Thyroid gland (tissue), 4 donors: Measurements from ENCODE around the gene EPHA1. TPM values are rescaled to one million over a fixed set of nuclear protein-coding genes. Genes with fewer than 3 reads are reported as not detected.

Experiments used
- DNase-seq, 2 donors: peaks; one replicate each; pipeline ENCODE4 v3.0.0-alpha.2; 2019
- H3K27ac ChIP-seq, 3 donors: fragments of 200-600 bp; sonication (generic); 1 replicate in 2 of 3; 2 replicates in 1 of 3; pipeline ENCODE4 v1.5.1; 2016 to 2019; ENCODE audit warnings: mild to moderate bottlenecking in 1 of 3, moderate library complexity in 1 of 3
- H3K27me3 ChIP-seq: fragments of 200-600 bp; sonication (generic); one replicate; pipeline ENCODE4 v1.5.1; 2019
- H3K36me3 ChIP-seq, 2 donors: fragments of 200-600 bp; sonication (generic); one replicate each; pipeline ENCODE4 v1.5.1; 2016 to 2019
- H3K4me1 ChIP-seq, 2 donors: fragments of 200-600 bp; sonication (generic); one replicate each; pipeline ENCODE4 v1.5.1; 2017 to 2019
- H3K4me3 ChIP-seq, 3 donors: fragments of 200-600 bp; sonication (generic); replicated peaks in 1 of 3; 1 replicate in 2 of 3; 2 replicates in 1 of 3; pipeline ENCODE4 v1.5.1; 2016; ENCODE audit warnings: mild to moderate bottlenecking in 1 of 3
- H3K9me3 ChIP-seq: fragments of 200-600 bp; sonication (generic); one replicate; pipeline ENCODE4 v1.5.1; 2017
- POLR2A ChIP-seq, 2 donors: fragments of 450-650 bp; IDR thresholded peaks; one replicate each; pipeline ENCODE4 v1.6.1; 2017; ENCODE audit warnings: antibody characterized with exemption in 2 of 2, mild to moderate bottlenecking in 2 of 2, moderate library complexity in 1 of 2
- WGBS, 2 donors: methylation state at CpG; one replicate each; pipeline ENCODE4 v1.1.5; 2017; 5-methylcytosine and 5-hydroxymethylcytosine counted together
- intact Hi-C: fragments of 100-400 bp; cut with DNase I; formaldehyde crosslinking; loops from one replicate; pipeline ENCODE4 v1.15.1; 2023
- total RNA-seq, 4 donors: library from RNA; depleted of rRNA; stranded (reverse); fragments of >200 nt; gene quantifications; one replicate each; pipeline ENCODE4 v1.2.3, GENCODE V29; 2016
- TF ChIP-seq, protein P1 (sequence below), 6 experiments: fragments of 200-600 bp in 3 of 6; fragments of 450-650 bp in 3 of 6; sonication (generic) in 3 of 6; IDR thresholded peaks; one replicate each; pipeline ENCODE4 v1.5.1; 2016 to 2019; ENCODE audit warnings: antibody characterized with exemption in 6 of 6, mild to moderate bottlenecking in 2 of 6, inconsistent platforms in 1 of 6, moderate library complexity in 1 of 6

EPHA1 gene
- total RNA-seq, 4 donors from 2014 or later, result 7.5 to 22.4 (median 16.4) TPM

DNA sequence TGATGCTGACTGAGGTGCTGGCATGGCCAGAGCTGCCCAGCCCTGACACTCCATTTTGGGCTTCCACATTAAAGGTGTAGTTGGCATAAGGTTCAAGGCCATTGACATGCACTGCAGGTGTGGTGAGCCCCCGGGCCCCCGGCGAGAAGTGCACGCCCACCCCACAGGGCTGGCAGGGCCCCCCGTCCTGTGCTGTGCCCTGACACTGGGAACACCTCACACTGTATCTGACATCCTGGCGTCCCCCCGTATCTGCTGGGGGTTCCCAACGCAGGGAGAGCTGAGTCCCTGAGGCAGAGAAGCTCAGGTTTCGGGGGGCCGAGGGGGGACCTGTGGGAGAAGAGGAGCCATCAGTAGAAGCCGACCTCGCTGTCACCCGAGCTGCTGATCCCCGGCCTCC, 10.0 kb downstream of the EPHA1 start:
- intact Hi-C loops, result no loop called here
- 95 to 96% methylated on average over 9 to 12 of the region's 14 CpGs for WGBS, 2 donors
- no peak overlapping the region for H3K4me3 ChIP-seq
- H3K27ac ChIP-seq, result no peak overlapping the region
- no peak for DNase-seq
- no peaks in the 10 kb centered on the region for H3K27me3 ChIP-seq
- peaks cover under 1 to 9% of the 10 kb centered on the region in 2 donors for H3K4me1 ChIP-seq
- H3K9me3 ChIP-seq, result no peaks in the 10 kb centered on the region
- H3K36me3 ChIP-seq, result no peaks in the 10 kb centered on the region
- no peak for TF ChIP-seq POLR2A (IDR thresholded peaks at IDR 0.05)

DNA sequence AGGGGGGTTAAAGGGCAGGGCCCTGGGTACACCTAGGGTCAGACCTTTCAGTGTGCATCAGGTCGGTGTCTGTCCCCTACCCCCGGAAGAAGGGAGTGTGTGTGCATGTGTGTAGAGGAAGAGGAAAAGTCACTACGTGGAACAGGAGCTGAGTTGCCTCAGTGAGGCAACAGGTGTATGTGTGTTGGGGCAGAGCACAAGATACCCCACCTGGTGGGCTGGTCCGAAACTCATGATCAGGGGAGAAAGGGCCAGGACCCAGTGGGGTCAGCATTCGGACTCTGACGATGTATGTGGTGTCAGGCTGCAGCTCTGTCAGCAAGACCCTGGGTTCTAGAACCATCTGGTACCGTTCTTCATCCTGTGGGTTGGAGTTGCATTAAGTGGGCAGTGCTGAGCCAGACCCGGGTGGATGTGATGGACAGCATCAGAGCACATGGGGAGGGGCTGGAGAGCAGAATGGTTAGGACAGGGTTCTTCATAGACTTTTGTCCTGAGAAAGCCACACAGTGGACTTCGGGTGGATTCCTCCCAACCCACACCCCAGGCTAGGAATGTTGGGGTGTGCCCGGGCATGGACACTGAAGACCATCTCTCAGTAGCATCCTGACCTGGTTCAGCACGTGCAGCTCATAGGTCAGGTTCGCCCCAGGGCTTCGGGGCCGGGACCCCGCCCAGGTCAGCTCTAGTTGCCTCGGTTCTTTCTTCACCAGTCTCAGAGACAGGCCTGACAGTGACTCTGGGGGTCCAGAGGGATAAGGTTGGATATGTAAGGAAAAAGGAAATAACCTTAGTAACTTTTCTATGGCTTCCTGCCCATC, 10.7 kb downstream of the EPHA1 start:
- Histone ChIP-seq H3K27ac (no peak overlapping the region), H3K9me3 (no peaks in the 10 kb centered on the region), H3K4me1 (peaks cover 7 to 13% of the 10 kb centered on the region in 2 donors), H3K4me3 (no peak overlapping the region), H3K27me3 (no peaks in the 10 kb centered on the region), H3K36me3 (no peaks in the 10 kb centered on the region)
- intact Hi-C loops, result no loop called here
- no peak for DNase-seq
- no peak for TF ChIP-seq POLR2A (IDR thresholded peaks at IDR 0.05)
- TF ChIP-seq, protein P1, sequence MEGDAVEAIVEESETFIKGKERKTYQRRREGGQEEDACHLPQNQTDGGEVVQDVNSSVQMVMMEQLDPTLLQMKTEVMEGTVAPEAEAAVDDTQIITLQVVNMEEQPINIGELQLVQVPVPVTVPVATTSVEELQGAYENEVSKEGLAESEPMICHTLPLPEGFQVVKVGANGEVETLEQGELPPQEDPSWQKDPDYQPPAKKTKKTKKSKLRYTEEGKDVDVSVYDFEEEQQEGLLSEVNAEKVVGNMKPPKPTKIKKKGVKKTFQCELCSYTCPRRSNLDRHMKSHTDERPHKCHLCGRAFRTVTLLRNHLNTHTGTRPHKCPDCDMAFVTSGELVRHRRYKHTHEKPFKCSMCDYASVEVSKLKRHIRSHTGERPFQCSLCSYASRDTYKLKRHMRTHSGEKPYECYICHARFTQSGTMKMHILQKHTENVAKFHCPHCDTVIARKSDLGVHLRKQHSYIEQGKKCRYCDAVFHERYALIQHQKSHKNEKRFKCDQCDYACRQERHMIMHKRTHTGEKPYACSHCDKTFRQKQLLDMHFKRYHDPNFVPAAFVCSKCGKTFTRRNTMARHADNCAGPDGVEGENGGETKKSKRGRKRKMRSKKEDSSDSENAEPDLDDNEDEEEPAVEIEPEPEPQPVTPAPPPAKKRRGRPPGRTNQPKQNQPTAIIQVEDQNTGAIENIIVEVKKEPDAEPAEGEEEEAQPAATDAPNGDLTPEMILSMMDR (IDR thresholded peaks at IDR 0.05), result no peak
- WGBS, 2 donors, result 95% methylated on average over 13 to 16 of the region's 16 CpGs

DNA sequence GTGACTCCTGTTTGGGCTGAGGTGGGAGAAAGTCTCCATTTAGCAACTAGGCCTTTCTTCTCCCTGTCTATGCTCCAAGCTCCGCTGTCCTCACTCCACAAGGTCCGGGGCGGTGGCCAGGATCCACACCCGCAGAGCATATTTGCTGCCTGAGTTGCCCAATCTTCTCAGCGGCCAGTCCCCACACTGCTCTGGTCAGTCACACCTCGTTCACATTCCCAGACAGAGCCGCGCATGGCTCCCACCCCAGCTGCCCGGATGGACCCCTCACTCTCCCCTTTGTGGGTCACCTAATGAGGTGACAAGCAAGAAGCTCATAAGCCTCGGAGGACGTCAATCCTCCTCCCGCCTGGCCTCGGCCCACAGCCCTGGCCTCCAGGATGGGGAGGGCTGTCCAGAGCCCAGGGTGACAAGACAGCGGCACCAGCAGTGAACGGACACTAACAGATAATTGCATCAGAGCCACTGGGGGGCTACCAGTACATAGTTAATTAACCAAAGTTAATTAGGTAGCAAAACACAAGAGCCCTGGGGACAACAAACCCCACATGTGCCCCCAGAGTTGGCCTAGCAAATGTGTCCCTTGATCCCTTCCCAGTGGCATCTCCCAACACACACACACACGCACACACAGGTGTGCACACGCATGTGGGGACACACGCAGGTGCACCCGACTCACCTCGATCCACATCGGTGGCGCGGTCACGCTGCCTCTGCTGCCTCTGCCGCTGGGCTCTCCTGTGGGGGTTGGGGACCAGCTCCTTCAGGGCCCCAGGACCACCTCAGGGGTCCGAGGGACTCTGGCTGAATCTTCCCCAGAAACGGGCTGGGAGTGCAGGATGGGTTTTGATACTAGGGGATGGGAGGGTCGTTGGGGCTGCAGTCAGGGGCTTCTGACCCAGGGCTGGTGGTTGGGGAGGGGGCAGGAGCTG, 11.8 kb downstream of the EPHA1 start:
- 89 to 90% methylated on average over 16 to 24 of the region's 28 CpGs for WGBS, 2 donors
- H3K27ac ChIP-seq, result no peak overlapping the region
- TF ChIP-seq, protein P1 (IDR thresholded peaks at IDR 0.05), result no peak
- TF ChIP-seq POLR2A (IDR thresholded peaks at IDR 0.05), result no peak

DNA sequence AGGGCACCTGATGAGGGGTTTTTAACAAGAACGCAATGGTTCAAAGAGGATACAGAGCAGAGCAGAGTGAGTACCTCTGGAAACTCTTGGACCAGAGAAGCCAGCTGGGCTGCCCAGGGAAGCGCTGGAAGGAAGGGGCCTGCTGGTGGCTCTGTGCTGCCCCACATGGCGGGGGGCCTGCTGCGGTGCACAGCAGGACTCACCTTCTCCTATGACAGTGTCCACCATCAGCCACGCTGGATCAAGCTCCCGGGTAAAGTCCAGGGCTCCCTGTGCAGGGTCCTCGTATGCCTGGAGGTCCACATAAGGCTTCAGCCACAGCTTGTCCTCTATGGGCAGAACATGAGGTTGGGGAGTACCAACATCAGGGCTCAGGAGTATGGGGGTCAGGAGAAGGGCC, 12.5 kb downstream of the EPHA1 start:
- Histone ChIP-seq H3K4me1 (peaks cover 10 to 25% of the 10 kb centered on the region in 2 donors), H3K27ac (no peak overlapping the region), H3K9me3 (no peaks in the 10 kb centered on the region), H3K4me3 (no peak overlapping the region), H3K36me3 (peaks cover 0 to 1% of the 10 kb centered on the region in 2 donors), H3K27me3 (no peaks in the 10 kb centered on the region)
- WGBS, 2 donors, result 79 to 84% methylated on average over 7 of the region's 7 CpGs
- TF ChIP-seq, protein P1 (IDR thresholded peaks at IDR 0.05), result no peak
- no peak for TF ChIP-seq POLR2A (IDR thresholded peaks at IDR 0.05)
- intact Hi-C loops, result no loop called here
- no peak for DNase-seq

More for the DNA sequence above, 11.8 kb downstream of the EPHA1 start:
- H3K27me3 ChIP-seq, result no peaks in the 10 kb centered on the region
- intact Hi-C loops, result no loop called here
- no peak overlapping the region for H3K4me3 ChIP-seq
- H3K4me1 ChIP-seq, result peaks cover 10 to 18% of the 10 kb centered on the region in 2 donors
- no peaks in the 10 kb centered on the region for H3K9me3 ChIP-seq
- no peaks in the 10 kb centered on the region for H3K36me3 ChIP-seq
- no peak for DNase-seq

DNA sequence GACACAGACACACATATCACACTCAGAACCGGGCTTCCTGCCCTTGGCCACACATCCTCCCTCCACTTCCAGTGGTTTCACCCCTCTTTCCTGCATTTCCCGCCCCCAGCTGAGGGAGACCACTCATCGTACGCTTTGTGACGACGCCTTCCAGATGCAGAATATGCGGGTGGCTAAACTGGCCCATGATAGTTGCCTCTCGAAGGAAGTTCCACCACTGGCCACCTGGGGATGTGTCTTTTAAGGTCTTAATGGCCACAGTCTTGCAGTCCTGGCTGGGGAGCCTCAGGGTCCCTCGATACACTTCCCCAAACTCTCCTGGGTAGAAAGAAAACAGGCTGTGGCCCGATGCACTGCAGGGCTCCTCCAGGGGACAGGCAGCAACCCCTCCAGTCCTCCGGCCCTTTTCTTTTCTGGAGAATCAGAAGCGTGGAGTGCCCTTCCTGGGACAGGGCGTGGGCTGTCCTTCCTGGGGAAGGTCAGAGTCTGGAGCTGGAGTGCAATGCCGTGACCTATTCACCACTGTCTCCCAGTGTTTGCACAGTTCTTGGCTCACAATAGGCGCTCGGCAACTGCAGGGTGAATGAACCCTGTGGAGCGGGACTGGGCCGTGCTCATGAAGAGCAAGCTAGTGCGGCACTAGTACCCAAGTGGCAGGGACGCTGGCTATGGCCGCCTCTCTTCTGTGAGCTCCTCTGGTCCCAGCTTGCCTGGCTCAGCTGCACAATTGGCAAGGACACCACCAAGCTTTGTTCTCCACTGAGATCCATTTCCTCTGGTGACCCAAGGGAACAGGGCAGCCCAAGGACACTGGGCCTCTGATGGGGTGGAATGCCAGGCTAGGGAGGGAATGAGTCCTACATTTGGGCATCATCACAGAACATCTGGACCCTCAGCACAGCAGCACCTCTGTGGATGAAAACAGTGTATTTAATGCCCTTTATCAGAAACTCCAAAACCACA, 13.2 kb downstream of the EPHA1 start:
- no peak for TF ChIP-seq POLR2A (IDR thresholded peaks at IDR 0.05)
- TF ChIP-seq, protein P1 (IDR thresholded peaks at IDR 0.05), result no peak
- Histone ChIP-seq H3K4me1 (peaks cover 10 to 30% of the 10 kb centered on the region in 2 donors), H3K36me3 (peaks cover 0 to 8% of the 10 kb centered on the region in 2 donors), H3K4me3 (no peak overlapping the region), H3K9me3 (no peaks in the 10 kb centered on the region), H3K27ac (no peak overlapping the region), H3K27me3 (no peaks in the 10 kb centered on the region)
- no peak for DNase-seq
- intact Hi-C loops, result no loop called here
- WGBS, 2 donors, result 66 to 70% methylated on average over 14 to 21 of the region's 21 CpGs
